HG03280 (cell line): ENCODE measurements around the gene AHR.
"Not testable (repeated sequence)": the region's sequence is repeated elsewhere in the genome, so short reads cannot be mapped to it uniquely, and the experiment has no call there.

Experiments used
- ATAC-seq: cut with Tn5 transposase; IDR thresholded peaks from one replicate; pipeline ENCODE4 v1.9.1; 2021; ENCODE audit warnings: mild to moderate bottlenecking, moderate library complexity; ENCODE audit not compliant: unreplicated experiment

AHR gene

DNA sequence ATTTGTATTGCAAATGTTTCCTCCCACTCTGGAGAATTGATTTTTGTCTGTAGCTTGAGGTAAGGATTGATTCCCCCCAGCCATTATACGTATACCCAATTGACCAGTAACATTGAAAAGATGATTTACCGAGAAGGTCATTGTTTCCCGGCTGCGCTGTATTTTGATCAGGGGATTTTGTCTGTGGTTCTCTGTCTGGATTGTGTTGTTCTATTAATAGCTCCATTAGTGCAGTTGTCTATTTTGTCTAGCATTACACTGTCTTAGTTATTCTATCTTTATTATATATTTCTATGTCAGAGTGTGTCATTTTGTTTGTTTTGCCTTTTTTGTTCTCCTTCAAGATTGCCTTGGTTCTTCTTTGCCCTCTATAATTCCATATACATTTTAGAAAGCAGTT, 37.7 kb downstream of the AHR start:
- no peak for ATAC-seq

- no peak for ATAC-seq
These were observed 40.7 kb downstream of the AHR start for GRCh38 chr7:17339139-17339538.

DNA sequence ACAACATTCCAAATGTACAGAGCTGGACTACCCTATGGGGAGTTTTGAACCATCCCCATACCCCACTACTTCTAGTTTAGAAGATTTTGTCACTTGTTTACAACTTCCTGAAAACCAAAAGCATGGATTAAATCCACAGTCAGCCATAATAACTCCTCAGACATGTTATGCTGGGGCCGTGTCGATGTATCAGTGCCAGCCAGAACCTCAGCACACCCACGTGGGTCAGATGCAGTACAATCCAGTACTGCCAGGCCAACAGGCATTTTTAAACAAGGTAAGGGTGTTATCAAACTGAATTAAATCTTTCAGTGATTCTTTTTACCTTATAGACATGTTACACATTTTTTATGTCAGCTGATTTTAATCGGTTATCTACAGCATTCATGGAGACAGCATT, 41.5 kb downstream of the AHR start:
- no peak for ATAC-seq

DNA sequence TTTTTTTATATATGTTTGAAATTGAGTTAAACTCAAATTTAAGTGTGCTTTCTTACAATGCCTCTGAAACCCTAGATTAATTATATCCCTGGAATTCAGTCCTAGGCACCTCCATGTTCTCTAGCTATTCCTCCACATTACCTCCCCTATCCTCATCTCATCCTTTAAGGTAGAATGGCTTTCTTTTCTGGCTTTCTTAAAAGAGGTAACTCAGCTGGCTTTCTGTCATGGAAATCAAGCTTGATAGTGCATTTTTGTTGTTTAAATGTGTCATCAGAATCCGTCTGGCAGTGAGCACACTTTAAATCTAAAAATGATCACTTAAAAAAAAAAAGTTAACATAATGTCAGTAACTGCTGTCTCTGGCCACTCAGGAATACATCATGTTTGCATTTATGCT, 42.2 kb downstream of the AHR start:
- no peak for ATAC-seq

GRCh38 chr7:17342756-17343155, 44.3 kb downstream of the AHR start:
- ATAC-seq, result no peak

GRCh38 chr7:17347401-17347800, 48.9 kb downstream of the AHR start:
- no peak for ATAC-seq

DNA sequence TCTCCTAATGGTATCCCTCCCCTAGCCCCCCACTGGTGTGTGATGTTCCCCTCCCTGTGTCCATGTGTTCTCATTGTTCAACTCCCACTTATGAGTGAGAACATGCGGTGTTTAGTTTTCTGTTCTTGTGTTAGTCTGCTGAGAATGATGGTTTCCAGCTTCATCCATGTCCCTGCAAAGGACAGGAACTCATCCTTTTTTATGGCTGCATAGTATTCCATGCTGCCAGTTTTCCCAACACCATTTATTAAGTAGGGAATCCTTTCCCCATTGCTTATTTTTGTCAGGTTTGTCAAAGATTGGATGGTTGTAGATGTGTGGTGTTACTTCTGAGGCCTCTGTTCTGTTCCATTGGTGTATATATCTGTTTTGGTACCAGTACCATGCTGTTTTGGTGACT, 50.5 kb downstream of the AHR start:
- not testable (repeated sequence) for ATAC-seq

DNA sequence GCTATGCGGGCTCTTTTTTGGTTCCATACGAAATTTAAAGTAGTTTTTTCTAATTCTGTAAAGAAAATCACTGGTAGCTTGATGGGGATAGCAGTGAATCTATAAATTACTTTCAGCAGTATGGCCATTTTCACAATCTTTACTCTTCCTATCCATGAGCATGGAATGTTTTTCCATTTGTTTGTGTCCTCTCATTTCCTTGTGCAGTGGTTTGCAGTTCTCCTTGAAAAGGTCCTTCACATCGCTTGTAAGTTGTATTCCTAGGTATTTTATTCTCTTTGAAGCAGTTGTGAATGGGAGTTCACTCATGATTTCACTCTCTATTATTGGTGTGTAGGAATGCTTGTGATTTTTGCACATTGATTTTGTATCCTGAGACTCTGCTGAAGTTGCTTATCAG, 51.9 kb downstream of the AHR start:
- not testable (repeated sequence) for ATAC-seq

DNA sequence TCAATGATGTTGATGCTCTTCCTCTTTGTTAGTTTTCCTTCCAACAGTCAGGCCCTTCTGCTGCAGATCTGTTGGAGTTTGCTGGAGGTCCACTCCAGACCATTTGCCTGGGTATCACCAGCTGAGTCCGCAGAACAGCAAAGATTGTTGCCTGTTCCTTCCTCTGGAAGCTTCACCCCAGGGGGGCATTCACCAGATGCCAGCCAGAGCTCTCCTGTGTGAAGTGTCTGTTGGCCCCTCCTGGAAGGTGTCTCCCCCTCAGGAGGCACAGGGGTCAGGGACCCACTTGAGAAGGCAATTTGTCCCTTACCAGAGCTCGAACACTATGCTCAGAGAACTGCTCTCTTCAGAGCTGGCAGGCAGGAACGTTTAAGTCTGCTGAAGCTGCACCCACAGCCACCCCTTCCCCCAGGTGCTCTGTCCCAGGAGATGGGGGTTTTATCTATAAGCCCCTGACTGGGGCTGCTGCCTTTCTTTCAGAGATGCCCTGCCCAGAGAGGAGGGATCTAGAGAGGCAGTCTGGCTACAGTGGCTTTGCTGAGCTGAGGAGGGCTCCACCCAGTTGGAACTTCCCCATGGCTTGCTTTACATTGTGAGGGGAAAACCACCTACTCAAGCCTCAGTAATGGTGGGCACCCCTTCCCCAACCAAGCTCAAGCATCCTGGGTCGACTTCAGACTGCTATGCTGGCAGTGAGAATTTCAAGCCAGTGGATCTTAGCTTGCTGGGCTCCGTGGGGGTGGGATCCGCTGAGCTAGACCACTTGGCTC, 55.4 kb downstream of the AHR start:
- not testable (repeated sequence) for ATAC-seq

GRCh38 chr7:17354473-17354872, 56.0 kb downstream of the AHR start:
- ATAC-seq, result no peak

DNA sequence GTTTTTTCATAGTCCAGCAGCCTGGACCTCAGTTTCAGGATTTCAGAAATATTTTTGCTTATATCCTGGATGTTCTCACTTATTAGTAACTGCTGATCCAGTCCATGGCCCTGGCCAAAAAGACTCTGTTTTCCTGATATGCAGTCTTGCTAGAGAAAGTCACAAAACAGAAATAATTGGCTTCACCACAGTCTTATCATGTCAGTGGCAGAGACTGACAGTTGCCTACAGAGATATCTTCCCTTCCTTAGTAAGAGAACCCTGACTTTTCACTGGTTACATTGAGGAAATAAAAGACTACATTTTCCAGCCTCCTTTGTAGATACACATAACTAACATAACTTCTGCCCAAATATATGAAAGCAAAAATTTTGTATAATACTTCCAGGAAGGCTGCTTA, 56.6 kb downstream of the AHR start:
- no peak for ATAC-seq

- no peak for ATAC-seq
These were observed 59.5 kb downstream of the AHR start for GRCh38 chr7:17357952-17358351.

DNA sequence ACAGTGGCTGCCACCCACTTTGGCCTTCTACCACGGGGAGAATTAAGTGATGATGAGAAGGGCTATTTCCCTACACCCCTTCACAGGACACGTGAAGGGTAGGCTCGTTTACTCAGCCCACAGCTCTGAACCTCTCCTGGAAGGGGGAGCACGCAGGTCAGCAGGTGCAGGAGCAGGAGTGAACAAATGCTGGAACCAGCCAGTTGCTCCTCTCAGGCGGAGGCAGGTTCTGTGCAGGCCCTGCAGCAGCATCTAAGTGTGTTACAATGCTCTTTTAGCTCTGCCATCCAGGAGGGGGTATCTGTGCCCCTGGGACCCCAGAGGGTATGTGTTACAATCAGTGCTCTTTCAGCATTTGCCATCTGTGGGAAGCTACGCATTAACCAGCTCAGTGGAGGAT, 61.2 kb downstream of the AHR start:
- ATAC-seq, result no peak

- no peak for ATAC-seq
These were observed 64.1 kb downstream of the AHR start for GRCh38 chr7:17362439-17363105.

- no peak for ATAC-seq
These were observed 66.2 kb downstream of the AHR start for GRCh38 chr7:17364671-17365070.

GRCh38 chr7:17365775-17366174, 67.3 kb downstream of the AHR start:
- ATAC-seq, result no peak

DNA sequence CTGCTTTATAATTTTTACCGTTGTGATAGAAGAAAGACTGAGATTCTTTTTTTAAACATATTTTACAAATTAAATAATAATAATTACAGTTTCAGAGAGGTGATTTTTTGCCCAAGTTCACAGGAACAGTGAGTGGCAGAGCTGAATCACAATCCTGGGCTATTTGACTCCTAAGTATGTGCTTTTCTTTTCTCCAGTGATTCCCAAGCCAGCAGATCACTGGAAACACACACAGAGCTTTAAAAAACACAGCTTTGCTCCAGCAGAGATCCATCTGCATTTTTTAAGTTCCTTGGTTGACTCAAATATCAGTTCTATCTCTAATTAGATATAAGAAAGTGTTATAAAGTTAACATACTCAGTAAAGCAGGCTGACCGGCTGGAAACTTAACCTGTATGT, 69.0 kb downstream of the AHR start:
- ATAC-seq, result no peak

- no peak for ATAC-seq
These were observed 70.5 kb downstream of the AHR start for GRCh38 chr7:17368856-17369524.

- ATAC-seq, result no peak
These were observed 71.4 kb downstream of the AHR start for GRCh38 chr7:17369691-17370426.

DNA sequence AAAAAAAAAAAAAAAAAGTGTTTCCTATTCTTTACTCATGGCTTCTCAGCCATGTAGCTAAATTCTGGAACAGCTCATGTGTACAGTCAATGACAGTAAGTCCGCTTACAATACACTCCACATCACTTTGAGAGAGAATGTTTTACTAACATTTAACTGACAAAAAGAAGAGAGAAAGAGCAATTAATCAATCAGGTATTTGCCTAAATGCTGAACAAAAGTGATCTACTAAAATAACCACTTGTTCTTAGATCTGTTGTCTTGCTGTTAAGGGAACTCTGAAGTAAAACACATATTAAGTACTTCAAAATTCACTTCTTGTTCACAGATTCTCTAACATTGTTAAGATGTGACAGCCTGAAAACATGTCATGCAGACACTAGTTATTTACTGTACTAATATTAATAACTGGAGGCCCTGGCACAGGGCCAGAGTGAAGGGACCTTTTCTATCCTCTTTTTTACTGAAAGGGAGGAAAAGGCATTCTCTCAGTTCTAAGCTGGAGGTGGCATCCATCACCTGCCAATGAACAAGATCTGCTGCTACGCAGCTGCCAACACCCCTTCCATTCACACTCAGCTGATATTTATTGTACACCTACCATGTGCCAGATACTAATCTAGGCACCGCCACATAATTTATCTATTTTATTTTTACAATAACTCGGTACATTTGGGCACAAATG, 72.6 kb downstream of the AHR start:
- no peak for ATAC-seq
